GM19239 (cell line): ENCODE results near the gene PPP1R15B.
A peak's percentile ranks its signal among the peaks of the same experiment; 100 is the strongest.
"Not testable (repeated sequence)": the region's sequence is repeated elsewhere in the genome, so short reads cannot be mapped to it uniquely, and the experiment has no call there.

Source experiments
- DNase-seq: peaks from one replicate; pipeline ENCODE4 v3.0.0; 2011; ENCODE audit warnings: low spot score; ENCODE audit not compliant: insufficient read length
- FAIRE-seq: peaks from 2 replicates; lab custom pipeline; 2011; peaks lifted over from hg19 to GRCh38; lab: Jason Lieb, UNC

PPP1R15B gene

DNA sequence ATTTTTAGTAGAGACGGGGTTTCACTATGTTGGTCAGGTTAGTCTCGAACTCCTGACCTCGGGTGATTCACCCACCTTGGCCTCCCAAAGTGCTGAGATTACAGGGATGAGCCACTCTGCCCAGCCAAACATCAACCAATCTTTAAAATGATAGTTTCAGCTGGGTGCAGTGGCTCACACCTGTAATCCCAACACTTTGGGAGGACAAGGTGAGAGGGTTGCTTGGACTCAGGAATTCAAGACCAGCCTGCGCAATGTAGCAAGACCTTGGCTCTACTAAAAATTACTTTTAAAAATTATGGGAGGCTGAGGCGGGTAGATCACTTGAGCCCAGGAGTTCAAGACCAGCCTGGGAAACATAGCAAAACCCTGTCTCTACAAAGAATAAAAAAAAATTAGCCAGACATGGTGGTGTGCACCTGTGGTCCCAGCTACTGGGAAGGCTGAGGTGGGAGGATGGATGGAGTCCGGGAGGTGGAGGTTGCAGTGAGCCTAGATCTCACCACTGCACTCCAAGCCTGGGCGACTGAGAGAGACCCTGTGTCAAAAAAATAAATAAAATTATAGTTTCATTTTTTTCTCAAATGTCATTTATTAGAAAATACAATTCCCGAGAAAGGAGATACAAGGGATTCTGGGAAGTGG is 10.6 kb upstream of the PPP1R15B start:
- DNase-seq, FAIRE-seq: not testable (repeated sequence)

DNA sequence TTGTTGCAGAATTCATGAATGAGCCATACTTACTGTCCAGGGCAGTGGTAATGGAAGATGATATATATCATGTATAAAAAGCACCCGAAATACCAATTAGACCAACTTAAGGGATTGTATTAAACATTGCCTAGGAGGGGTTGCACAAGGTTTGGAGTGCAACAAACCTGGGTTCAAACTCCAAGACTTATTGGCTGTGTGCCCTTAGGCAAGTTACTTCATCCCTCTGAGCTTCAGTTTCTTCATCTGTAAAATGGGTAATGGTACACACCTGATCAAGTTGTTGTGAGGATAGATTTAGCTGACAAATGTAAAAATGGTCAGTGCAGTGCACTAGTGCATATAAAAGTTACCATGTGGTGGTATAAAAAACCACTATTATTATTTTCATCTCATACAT is 9.8 kb upstream of the PPP1R15B start:
- no peak for FAIRE-seq

DNA sequence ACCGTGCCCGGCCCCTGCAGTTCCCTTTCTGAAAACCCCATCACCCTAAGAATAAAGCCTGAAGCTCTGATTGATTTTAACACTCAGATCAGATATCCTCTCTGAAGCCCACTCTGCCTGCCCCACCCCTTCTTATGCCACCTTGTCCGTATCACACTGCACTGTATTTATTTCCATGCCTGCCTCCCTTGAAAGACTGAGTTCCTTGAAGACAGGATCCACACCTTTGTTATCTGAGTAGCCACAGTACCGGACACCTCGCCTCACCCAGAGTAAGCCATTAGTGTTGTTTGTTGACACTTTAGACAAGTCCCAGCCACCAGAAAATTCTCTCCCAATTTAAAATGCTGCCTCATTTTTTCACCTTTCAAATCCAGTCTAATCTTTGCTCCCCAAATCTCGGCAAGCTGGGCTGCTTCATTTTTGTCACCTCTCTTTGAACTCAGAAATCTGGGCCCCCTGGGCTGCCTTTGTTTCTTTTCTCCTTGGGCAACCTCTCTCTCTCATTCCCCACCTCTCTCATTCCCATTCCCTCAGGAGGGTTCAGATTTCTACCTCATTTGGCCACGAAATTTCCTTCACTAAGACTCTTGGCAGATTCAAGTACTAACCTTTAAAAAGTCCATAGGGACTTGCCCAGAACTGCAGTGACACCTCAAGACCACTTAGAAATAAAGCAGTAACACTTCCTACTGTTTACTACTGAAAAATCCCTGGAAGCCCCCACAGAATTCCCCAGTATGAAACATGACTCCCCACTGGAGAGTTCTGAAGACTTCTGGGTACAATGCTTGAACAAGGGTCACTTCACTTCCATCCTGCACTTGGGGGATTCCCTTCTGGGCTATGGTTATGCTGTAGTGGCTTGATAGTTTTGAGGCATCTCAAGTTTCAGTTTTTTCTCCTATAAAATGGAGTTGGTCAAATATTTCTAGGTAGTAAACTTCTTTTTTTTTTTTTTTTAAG is 8.7 kb upstream of the PPP1R15B start:
- no peak for FAIRE-seq
- DNase-seq: no peak

More for the DNA sequence above, 9.8 kb upstream of the PPP1R15B start:
- no peak for DNase-seq

DNA sequence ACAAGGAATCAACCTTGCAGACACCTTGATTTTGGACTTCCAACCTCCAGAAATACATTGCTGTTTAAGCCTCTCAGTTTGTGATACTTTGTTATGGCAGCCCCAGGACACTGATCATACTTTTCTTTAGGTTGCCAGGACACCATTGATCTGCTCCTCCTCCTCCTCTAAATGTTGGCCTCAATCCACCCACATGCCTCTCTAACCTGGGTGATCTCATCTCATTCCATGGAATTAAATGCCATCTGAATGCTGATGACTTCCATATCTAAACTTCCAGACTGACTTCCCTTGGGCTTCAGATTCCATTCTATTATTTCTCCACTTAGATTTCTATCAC is 7.4 kb upstream of the PPP1R15B start:
- DNase-seq (no peak), FAIRE-seq (no peak)

DNA sequence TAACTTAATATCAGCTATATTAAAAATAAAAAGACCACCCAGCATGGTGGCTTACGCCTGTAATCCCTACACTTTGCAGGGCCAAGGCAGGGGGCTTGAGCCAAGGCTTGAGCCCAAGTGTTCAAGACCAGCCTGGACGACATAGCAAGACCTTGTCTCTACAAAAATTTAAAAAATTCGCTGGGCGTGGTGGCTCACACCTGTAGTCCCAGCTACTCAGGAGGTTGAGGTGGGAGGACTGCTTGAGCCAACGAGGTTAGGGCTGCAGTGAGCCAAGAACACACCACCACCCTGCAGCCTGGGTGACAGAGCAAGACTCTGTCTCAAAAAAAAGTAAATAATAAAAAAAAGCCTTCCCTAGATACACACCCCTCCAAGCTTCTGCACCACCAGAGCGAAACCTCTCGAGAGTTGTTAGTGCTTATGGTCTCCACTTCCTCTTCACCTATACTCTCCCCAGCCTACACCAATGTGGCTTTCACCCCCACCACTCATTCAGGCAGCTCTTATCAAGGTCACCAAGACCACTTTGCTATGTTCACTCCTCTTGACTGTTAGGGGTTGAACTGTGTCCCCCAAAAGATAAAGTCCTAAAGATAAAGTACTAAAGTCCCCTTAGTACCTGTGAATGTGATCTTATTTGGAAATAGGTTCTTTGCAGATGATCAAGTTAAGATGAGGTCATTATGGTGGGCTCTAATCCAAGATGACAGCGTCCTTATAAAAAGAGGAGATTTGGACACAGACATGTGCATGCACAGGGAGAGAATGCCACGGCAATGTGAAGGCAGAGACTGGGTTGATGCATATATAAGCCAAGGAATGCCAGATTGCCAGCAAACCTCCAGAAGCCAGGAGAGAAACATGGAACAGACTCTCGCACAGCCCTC is 6.8 kb upstream of the PPP1R15B start:
- no peak for DNase-seq
- no peak for FAIRE-seq

DNA sequence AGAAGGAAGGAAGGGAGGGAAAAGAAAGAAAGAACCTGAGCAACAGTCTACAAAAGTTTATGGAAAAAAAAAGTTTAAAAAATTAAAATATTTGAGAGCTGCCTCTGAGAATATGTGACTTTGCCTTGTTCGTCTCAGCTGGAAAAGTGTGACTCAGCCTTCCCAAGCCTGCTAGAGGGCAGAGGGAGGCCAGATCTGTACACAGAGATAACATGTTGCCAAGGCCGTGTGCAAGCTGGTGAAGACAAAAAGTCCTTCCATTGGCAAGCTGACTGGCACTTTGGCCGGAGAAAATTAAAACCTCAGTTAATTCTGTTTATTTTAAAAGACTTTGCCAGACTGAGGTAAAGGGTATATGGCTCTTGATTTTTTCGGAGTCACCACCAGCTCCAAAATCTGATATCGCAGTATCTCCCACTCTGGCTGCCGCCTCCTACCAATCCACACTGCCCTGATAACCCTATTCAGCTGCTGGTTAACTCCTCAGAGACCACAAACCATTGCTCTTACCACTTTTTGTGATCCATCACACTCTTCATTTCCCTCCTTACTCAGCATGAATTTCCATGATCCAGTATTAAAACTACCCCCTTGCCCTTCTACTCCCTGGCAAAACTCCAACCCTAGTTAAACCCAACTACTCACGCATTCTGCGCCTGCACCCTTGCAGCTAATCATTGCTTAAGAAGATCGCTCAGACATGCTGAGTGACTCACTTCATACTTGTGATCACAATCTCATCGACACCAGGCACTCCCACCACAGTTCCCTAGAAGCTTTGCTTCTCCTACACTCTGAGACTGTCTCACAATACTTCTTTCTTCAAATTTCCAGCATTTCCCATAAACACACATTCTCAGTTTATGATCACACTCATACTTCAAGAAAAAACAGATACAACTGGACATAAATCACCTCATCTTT is 5.7 kb upstream of the PPP1R15B start:
- no peak for DNase-seq
- no peak for FAIRE-seq

DNA sequence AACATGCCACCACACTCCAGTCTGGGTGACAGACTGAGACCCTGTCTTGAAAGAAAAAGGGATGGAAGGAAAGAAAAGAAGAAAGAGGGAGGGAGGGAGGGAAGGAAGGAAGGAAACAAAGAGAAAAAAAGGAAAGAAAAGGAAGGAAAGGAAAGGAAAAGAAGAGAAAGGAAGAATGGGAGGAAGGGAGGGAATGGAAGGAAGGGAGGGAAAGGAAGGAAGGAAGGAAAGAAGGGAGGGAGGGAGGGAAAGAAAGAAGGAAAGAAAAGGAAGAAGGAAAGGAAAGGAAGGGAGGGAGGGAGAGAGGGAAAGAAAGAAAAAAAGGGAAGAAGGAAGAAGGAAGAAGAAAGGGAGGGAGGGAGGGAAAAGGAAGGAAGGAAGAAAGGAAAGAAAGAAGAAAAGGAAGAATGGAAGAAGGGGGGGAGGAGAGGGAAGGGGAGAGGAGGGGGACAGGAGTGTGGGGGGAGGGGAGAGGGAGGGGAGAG is 5.0 kb upstream of the PPP1R15B start:
- DNase-seq: no peak
- FAIRE-seq: no peak

DNA sequence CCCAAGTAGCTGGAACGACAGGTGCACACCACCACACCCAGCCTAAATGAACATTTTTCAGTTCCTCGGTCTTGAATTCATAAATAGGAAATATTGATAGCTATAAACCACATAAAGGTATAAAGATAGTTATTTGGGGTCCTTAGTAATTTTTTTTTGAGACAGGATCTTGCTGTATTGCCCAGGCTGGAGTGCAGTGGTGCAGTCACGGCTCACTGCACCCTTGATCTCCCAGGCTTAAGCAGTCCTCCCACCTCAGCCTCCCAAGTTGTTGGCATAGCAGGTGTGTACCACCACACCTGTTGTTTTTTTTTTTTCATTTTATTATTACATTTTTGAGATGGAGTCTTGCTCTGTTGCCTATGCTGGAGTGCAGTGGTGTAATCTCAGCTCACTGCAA is 3.7 kb upstream of the PPP1R15B start:
- FAIRE-seq (no peak), DNase-seq (no peak)

DNA sequence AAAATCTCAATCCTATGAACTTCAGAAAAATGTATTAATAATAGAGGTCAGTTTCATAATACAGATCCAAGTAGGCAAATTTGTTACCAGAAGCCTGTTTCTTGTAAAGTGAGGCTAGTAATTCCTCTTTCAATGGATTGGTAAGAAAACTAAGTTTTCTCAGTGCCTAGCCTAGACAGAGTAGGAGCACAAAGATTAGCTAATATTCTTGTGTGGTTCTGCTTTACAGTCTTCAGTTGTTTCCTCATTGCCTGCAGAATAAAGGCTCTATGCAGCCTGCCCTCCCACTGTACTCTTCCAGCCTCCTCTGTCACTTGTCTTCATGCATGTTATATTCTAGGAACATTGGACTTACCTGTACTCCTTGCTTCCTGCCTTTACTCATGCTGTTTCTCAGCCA is 2.4 kb upstream of the PPP1R15B start:
- DNase-seq (no peak), FAIRE-seq (no peak)

DNA sequence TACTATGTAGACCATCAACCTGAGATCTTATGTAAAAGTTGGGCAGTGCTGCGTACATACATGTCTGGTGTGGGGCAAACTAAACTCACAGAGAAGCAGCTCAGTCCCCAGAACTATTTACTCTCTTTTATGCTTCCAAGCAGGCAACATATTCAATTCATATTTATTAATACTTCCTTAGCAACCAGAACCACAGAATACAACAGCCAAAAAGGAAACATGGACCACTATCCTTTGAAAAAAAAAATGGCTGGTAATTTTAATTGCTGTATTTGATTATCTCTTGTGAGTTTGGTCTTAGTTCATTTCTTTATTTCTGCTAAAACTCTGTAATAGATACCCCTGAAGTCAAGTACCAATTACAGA is 1.5 kb upstream of the PPP1R15B start:
- DNase-seq: no peak
- no peak for FAIRE-seq

DNA sequence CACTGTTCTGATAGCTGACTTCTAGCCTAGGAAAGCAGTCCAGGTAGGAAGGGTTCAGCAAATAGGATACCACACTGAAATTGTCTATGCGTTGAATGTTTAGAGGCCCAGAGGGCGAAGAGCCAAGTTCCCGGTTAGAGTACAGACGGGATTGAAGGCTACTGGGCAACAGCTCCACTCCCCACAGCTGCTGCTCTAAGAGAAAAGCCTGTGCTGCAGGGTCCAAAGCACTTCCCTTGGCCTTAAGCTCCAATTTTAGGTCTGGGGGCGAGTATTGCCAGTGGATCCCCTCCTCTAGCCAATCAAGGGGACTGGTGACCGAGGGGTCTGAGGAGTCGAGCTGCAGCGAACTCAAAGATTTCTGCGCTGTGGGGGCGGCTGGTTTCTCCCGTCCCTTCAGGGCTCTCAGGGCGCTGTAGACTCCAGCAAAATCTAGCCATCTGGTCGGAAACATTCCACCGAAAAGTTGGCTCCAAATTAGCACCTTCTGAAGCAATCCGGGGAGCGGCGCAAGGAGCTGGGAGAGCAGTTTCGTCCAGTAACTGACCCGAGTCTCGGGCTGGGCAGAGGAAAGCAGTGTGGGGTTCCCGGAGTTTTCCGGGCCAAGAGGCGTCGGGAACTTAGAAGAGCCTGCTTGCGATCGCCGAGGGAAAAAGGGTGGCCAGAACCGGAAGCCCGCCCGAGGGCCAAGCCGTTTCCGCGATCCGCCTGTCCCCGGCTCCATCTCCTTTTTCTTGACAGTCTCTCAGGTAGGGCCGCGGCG is 748 bp downstream of the PPP1R15B start:
- peak; percentile 42 for FAIRE-seq
- no peak for DNase-seq

DNA sequence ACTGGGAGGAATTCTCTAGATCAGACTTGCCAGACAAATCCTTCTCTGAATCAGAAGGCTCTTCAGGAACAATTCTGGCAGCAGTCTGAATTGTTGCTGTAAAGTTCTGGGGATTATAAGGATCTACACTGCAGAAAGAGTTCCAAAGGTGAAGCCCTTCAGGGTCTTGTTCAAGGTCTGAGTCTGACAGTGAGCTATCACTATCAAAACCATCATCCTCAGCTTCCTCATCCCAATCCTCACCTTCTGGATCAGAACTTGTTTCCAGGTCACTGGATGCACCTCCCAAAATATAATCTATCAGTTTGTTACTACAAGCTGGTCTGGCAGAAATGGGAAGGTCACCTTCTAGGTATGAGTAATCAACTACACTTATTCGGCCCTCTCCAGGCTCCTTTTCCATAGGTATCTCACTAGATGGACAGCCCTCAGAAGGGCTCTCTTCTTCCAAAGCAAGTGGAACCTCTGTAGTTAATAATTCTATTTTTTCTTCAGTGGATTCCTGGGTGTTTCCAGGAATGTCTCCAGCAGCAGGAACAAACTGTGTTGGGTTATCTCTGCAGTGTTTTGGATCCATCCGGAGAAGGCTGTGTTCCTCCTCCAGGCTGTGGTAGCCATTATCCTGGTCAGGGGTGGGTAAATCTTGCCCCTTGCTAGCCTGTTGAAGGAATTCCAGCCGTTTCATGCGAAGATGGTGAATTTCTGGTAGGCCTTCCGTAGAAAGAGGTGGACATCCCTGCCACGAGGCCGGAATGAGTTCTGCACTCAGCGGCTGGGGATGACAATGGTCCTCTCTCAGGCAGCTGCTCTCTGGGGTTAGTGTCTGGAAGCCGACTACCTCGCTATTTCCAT is 1.6 kb downstream of the PPP1R15B start:
- FAIRE-seq: no peak
- DNase-seq: no peak

DNA sequence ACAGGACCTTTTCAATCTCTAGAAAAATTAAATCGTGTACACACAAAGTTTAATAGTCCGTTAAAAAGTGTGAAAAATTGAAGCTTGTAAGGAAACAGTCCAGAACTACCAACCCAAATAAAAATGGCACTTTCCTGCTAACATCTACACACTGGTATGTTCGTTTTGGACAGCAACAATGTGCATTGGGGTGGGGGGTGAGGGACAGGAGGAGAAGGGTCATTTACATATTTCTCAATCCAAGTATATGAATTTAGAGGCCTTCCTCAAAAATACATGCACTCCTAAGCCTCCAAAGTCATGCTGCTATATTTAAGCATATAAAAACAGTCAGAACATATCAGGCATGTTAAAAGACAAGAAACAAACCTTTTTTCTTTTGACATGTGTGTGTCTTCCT is 2.5 kb downstream of the PPP1R15B start:
- no peak for FAIRE-seq

DNA sequence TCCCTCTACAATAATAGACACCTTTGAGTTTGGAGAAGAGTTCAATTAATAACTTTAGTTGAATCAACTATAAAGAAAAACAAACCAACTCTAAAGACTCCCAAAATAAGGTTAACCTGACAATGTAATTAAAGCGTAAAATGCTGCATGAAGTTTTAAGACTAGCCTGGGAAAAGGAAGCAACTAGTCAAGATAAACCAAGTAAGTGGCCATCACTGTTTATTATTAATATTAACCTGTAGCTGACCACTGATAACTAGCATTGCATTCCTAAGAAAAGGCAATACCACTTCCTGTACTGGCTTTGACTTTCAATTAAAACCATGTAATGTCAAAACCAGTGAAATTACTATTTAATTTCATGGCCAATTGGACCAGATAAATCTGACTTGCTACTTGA is 3.0 kb downstream of the PPP1R15B start:
- DNase-seq (no peak), FAIRE-seq (no peak)

More for the DNA sequence above, 2.5 kb downstream of the PPP1R15B start:
- no peak for DNase-seq

DNA sequence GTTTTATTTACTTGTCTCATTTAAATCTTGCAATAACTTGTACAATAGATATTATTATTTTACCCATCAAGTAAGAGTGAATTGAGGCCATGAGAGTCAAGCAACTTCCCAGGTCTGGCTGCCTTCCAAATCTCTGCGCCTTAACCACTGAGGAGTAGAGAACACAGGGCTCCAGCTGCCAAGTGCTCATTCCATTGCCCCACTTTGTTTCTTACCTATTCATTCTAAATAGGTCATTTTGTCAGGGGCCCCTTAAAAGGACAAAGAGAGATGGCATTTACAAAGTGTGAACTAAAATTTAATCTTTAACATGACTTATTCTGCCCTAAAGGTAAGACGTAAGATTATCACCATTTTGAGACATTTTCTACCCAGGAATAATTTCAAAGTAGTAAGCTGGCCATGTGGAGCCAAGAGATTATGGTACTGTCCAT is 3.5 kb downstream of the PPP1R15B start:
- DNase-seq (no peak), FAIRE-seq (no peak)

DNA sequence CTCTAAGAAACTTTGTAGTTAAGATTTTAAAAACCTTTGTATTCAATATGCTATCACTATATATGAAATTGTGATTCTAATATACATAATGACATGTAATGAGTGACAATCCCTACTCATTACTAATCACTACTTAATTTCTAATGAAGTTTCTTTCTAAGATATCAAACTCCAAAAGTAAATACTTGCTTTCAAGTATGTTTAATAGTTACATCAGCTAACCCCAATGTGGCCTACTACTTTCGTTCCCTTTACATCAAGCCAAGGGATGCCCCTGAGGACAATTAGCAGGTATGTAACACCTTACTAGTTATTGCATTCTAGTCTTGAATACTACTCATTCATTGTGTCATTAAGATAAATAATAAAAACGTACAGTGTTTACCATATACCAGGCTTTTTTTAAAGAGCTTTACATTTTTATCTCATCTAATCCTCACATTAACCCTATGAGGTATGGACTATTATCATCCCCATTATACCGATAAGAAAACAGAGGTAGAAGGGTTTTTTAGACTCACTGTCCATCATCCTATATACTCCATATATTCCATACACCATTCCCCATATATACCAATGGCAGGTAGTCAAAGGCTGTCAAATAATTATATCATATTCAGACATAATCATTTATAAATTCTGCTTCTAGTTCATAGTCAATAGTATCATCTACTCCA is 4.2 kb downstream of the PPP1R15B start:
- FAIRE-seq: no peak
- no peak for DNase-seq

DNA sequence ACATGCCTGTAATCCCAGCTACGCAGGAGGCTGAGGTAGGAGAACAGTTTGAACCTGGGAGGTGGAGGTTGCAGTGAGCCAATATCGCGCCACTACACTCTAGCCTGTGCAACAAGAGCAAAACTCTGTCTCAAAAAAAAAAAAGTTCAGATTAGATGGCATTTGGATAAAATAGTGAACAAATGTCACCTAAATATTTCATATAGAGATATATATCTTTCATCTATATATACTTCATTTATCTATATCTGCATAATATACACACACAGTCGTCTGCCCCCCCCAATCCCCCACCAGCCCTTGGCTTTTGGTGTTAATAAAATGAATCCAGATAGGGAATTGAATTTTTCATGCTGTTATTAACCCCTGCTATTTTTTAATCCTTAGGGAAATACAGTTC is 5.0 kb downstream of the PPP1R15B start:
- DNase-seq (no peak), FAIRE-seq (no peak)
